Inflammatory macrophage treated with lipopolysaccharide for 4 hours (primary cell): ENCODE measurements around the gene ABCB8.
"Not testable (repeated sequence)": the region's sequence is repeated elsewhere in the genome, so short reads cannot be mapped to it uniquely, and the experiment has no call there.

Experiments
- DNase-seq: peaks from one replicate; pipeline ENCODE4 v3.0.0-alpha.2; 2020

ABCB8 gene

DNA sequence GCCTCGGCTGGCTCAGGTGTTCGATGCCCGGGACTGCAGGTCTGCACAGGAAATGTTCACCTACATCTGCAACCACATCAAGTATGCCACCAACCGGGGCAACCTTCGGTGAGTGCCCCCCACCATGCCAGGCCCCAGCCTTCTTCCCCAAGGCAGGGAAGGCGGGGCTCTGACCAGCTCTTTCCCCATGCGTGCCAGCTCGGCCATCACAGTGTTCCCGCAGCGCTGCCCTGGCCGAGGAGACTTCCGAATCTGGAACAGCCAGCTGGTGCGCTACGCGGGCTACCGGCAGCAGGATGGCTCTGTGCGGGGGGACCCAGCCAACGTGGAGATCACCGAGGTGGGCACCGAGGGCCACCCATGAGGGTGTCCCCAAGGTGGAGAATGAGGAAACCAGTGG, 29.9 kb upstream of the ABCB8 start:
- no peak for DNase-seq

GRCh38 chr7:150999001-150999400, 29.2 kb upstream of the ABCB8 start:
- DNase-seq = no peak

DNA sequence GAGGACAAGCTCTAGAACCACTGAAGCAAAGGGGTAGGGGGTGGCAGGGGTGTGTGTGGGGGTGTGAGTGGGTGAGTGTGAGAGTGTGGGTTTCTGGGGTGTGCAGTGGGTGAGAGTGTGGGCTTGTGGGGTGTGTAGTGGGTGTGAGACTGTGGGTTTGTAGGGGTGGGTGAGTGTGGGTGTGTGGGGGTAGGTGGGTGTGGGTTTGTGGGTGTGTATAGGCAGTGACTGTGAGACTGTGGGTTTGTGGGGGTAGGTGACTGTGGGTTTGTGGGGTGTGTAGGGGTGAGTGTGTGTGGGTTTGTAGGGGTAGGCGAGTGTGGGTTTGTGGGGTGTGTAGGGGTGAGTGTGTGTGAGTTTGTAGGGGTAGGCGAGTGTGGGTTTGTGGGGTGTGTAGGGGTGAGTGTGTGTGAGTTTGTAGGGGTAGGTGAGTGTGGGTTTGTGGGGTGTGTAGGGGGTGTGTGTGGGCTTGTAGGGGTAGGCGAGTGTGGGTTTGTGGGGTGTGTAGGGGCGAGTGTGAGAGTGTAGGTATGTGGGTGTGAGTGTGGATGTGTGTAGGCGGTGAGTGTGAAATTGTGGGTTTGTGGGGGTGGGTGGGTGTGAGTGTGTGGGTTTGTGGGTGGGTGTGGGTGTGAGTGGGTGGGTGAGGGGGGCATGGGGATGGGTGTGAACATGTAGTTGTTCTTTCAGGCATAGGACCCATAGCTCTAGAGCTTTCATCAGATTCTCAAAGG, 28.6 kb upstream of the ABCB8 start:
- no peak for DNase-seq

- no peak for DNase-seq
Observed at GRCh38 chr7:151000897-151001495, 27.3 kb upstream of the ABCB8 start.

DNA sequence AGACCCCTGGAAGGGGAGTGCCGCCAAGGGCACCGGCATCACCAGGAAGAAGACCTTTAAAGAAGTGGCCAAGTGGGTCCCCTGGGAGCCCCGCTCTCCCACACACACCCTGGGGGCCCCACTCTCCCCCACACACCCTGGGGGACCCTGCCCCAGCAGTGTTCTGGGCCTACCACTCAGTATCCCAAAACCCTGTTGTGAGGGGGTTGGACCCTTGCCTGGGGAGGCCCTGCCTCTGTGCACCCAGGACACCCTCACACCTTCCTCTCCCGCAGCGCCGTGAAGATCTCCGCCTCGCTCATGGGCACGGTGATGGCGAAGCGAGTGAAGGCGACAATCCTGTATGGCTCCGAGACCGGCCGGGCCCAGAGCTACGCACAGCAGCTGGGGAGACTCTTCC, 26.7 kb upstream of the ABCB8 start:
- no peak for DNase-seq

DNA sequence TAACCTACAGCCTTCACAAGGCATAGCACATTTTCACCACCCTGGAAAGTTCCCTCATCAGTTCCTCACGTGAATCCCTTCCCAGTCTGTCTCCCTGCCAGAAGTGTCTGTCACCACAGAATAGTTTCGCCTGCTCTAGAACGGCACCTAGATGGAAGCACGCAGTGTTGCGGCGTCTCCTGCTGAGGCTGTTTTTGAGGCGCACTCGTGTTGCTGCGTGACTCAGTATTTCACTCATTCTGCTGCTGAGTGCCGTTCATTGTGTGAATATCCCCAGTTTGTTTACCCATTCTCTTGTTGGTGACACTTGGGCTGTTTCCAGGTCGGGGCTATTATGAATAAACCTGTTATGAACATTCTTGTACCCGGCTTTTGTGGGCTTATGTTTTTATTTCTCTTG, 24.7 kb upstream of the ABCB8 start:
- DNase-seq = no peak

DNA sequence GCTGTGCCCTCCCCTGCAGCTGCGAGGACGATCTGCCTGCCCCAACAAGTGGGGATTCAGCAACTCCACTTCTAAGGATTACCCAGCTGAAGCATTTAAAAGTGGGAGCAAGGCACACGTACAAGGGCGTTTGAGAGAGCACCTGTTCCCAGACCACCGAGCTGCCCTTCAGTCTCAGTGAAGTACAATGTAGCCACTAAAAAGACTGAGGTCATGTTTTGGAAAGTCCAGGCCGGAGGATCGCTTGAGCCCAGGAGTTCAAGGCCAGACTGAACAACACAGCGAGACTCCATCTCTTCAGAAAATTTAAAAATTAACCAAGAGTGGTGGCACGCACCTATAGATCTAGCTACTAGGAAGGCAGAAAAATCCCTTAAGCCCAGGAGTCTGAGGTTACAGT, 22.7 kb upstream of the ABCB8 start:
- no peak for DNase-seq

DNA sequence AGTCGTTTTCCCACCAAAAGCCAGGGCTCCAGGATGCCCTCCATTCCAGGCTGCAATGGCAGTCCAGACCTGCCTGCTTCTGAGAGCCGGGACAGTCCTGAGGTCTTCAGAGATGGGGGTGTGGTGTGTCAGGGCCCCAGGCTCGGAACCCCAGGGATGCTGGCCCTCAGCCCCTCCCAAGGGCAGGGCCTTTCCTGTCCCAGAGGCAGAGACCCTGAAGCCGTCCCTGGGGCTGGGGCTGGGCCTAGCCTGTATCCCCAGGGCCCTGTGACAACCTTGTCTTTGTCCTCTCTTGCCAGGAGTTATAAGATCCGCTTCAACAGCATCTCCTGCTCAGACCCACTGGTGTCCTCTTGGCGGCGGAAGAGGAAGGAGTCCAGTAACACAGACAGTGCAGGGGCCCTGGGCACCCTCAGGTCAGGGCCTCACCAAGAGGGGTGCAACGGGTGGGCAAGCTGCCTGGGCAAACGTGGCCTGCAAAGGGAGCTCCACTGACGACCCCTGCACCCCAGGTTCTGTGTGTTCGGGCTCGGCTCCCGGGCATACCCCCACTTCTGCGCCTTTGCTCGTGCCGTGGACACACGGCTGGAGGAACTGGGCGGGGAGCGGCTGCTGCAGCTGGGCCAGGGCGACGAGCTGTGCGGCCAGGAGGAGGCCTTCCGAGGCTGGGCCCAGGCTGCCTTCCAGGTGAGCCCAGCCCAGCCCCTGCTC, 21.5 kb upstream of the ABCB8 start:
- DNase-seq = no peak

DNA sequence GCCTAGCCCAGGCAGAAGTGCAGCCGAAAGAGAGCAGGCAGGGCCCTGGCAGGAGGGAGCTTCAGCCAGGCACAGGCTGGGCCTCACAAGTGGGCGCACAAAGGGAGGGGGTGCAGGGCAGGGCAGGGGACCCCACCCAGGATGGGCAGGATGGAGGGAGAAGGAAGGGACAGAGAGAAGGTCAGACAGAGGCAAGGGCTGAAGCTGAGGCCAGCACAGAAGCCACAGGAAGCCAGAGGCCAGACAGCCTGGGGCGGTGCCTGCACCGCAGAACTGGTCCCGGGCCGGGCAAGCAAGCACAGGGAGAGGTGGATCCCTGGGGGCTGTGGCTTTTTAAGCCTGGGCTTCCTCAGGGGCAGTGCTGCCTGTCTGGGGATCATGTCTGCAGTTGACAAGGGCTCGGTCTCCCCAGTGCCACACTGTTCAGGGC, 20.8 kb upstream of the ABCB8 start:
- DNase-seq = no peak

DNA sequence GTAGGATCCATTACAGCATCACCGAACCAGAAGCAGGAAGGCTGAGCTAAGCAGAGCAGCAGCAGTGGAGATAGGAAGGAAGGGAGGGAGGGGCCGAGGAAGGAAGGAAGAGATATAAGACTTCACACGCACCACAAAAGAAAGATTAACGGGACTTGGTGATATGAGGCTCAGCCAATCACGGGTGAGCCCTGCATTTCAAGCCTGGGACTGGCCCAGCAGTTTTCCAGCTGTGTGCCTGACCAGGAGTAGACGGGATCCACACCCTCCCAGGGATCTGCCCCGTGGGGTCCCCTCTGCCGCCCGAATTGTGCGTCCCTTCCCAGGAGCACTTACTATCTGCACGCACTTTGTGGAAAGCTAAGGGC, 20.1 kb upstream of the ABCB8 start:
- no peak for DNase-seq

GRCh38 chr7:151008511-151009323, 19.5 kb upstream of the ABCB8 start:
- DNase-seq = peak; percentile 39

DNA sequence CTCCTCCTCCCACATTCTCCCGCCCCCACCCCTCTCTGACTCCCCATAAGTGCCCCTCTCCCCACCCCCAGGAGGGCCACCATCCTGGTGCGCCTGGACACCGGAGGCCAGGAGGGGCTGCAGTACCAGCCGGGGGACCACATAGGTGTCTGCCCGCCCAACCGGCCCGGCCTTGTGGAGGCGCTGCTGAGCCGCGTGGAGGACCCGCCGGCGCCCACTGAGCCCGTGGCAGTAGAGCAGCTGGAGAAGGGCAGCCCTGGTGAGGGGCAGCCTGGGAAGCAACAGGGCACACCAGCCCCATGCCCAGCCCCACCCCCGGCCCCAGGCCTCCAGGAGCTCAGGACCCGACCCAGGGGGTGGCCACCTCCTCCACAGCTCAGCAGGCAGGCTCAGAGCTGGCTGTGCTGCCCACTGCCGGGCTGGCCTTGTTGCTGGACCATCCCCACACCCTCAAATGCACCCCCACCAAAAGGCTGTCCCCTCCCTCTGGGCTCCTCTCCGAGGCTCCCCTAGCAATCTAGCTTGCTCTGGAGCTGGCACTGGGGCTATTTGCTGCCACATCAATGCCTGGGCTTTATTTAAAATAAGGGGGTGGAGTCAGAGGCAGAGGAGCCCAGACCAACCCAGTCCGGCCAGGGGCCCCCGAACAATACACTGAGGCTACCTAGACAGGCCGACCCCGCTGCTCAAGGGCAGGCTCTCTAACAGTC, 18.8 kb upstream of the ABCB8 start:
- DNase-seq = no peak

GRCh38 chr7:151010037-151010306, 18.3 kb upstream of the ABCB8 start:
- DNase-seq = no peak

GRCh38 chr7:151010307-151011096, 17.7 kb upstream of the ABCB8 start:
- peak; percentile 30 for DNase-seq

DNA sequence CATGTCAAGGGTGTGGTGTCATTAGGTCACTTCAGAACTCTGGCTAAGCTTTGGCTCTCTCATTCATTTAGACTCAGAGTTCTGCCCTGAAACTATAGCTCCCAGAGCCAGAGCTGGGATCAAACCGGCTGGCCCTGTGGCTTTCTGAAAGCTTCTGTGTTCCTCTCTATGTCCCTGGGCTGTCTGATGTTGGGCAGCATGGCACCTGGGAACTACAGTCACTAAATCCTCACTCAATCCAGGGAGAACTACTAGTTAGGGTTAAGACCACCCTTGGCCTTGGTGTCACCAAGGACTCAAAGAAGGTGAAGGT, 17.2 kb upstream of the ABCB8 start:
- peak; percentile 71 for DNase-seq

DNA sequence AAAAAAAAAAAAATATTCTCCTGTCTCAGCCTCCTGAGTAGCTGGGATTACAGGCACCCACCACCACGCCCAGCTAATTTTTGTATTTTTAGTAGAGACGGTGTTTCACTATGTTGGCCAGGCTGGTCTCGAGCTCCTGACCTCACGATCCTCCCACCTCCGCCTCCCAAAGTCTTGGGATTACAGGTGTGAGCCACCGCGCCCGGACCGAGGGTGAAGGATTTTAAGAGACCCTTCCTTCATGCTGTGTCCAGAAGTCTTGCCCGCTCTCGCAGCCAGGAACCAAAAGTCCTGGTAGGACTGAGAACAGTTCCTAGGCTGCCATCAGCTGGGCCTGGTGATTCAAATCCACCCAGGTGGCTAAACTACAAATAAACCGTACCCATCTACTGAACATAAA, 16.6 kb upstream of the ABCB8 start:
- not testable (repeated sequence) for DNase-seq

DNA sequence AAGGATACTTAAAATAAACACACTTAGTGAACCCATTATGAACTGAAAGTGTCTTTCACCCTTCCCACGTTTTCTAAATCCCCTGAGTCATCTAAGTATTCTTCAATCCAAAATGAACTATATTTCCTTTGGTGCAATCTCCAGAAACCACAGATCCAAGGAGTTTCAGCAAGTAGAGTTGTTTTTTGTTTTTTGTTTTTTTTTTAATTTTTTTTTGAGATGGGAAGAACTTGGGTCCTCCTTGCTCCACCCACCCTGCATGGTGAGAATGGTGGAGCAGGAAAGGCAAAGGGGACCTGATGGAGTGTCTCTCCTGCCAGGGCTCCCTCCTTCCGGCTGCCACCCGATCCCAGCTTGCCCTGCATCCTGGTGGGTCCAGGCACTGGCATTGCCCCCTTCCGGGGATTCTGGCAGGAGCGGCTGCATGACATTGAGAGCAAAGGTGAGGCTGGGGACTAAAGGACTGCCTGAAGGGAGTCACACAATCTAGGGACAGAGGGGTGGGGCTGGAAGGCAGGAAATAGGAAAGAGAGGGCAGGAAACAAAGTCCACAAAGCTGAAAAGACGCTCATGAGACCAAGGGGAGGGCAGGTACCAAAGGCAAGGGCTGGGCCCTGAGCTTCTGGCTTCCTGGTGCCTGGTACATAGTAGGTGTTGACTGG, 16.1 kb upstream of the ABCB8 start:
- no peak for DNase-seq

GRCh38 chr7:151012911-151013347, 15.3 kb upstream of the ABCB8 start:
- peak; percentile 33 for DNase-seq

GRCh38 chr7:151013356-151013732, 14.9 kb upstream of the ABCB8 start:
- DNase-seq = no peak

- DNase-seq = peak; percentile 68
Observed at GRCh38 chr7:151013733-151014497, 14.3 kb upstream of the ABCB8 start.

DNA sequence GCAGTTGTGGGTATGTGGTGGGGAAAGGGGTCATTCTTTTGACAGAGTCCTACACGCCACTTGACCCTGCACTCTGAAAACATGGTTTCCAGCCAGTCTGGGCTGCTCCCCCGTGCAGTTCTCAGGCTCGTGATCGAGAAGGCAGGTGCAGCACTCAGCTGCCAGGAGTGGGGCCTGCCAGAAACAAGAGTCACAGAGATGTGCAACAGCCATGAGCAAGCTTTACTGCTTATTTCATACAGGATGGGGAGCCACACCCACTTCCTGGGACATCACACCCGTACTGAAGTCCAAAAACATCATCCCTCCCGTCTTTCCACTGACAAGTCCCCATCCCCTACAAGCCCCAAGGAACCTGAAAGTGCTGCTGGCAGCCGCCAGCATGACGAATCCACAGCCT, 13.3 kb upstream of the ABCB8 start:
- peak; percentile 46 for DNase-seq
